Hepatocyte (in vitro differentiated cells): ENCODE results near the gene SHISA6. TPM values are rescaled to one million over a fixed set of nuclear protein-coding genes. Genes with fewer than 3 reads are reported as not detected.

ENCODE experiments used
- DNase-seq: peaks from one replicate; pipeline ENCODE4 v3.0.0-alpha.2; 2016; ENCODE audit warnings: low spot score
- H2AFZ ChIP-seq: fragments of 200-600 bp; sonication (generic); 2 replicates; pipeline ENCODE4 v1.6.0; 2016; ENCODE audit warnings: antibody characterized with exemption, mild to moderate bottlenecking
- H3K27ac ChIP-seq: fragments of 200-600 bp; sonication (generic); 2 replicates; pipeline ENCODE4 v1.5.1; 2016; ENCODE audit warnings: mild to moderate bottlenecking
- H3K27me3 ChIP-seq: fragments of 200-600 bp; sonication (generic); 2 replicates; pipeline ENCODE4 v1.6.1; 2016
- H3K36me3 ChIP-seq: fragments of 200-600 bp; sonication (generic); replicated peaks from 2 replicates; pipeline ENCODE4 v1.5.1; 2016; ENCODE audit warnings: low read depth; ENCODE audit not compliant: insufficient read depth
- H3K4me1 ChIP-seq: fragments of 200-600 bp; sonication (generic); 2 replicates; pipeline ENCODE4 v1.5.1; 2016; ENCODE audit warnings: mild to moderate bottlenecking, moderate library complexity; ENCODE audit not compliant: insufficient read depth
- H3K4me2 ChIP-seq: fragments of 200-600 bp; sonication (generic); 2 replicates; pipeline ENCODE4 v1.6.0; 2016
- H3K4me3 ChIP-seq: fragments of 200-600 bp; sonication (generic); 2 replicates; pipeline ENCODE4 v1.5.1; 2016; ENCODE audit warnings: mild to moderate bottlenecking
- H3K79me2 ChIP-seq: fragments of 200-600 bp; sonication (generic); 2 replicates; pipeline ENCODE4 v1.6.0; 2017; ENCODE audit warnings: mild to moderate bottlenecking
- H3K9me2 ChIP-seq: fragments of 200-600 bp; sonication (generic); replicated peaks from 2 replicates; pipeline ENCODE4 v1.6.0; 2017; ENCODE audit warnings: mild to moderate bottlenecking; ENCODE audit not compliant: insufficient read depth
- H3K9me3 ChIP-seq: fragments of 200-600 bp; sonication (generic); 2 replicates; pipeline ENCODE4 v1.5.1; 2016; ENCODE audit warnings: low read depth, mild to moderate bottlenecking
- H4K20me1 ChIP-seq: fragments of 200-600 bp; sonication (generic); 2 replicates; pipeline ENCODE4 v1.6.0; 2016; ENCODE audit warnings: mild to moderate bottlenecking; ENCODE audit not compliant: insufficient read depth, poor library complexity, severe bottlenecking
- CTCF ChIP-seq: fragments of 200-600 bp; sonication (generic); IDR thresholded peaks from 2 replicates; pipeline ENCODE4 v1.5.1; 2016; ENCODE audit warnings: antibody characterized with exemption, mild to moderate bottlenecking; ENCODE audit not compliant: poor library complexity
- EZH2 ChIP-seq: fragments of 200-600 bp; sonication (generic); IDR thresholded peaks from 2 replicates; pipeline ENCODE4 v1.6.1; 2016; ENCODE audit warnings: antibody characterized with exemption, mild to moderate bottlenecking, borderline replicate concordance
- EZH2phosphoT487 ChIP-seq: fragments of 200-600 bp; sonication (generic); IDR thresholded peaks from one replicate; pipeline ENCODE4 v1.6.1; 2018; ENCODE audit warnings: antibody characterized with exemption, mild to moderate bottlenecking, low read depth, moderate library complexity; ENCODE audit not compliant: unreplicated experiment, severe bottlenecking
- WGBS: methylation state at CpG from one replicate; pipeline ENCODE4 v1.1.6; 2016; ENCODE audit warnings: low lambda C conversion rate; ENCODE audit errors: missing lambda C conversion rate; 5-methylcytosine and 5-hydroxymethylcytosine counted together
- polyA plus RNA-seq: library from polyadenylated mRNA; unstranded; fragments of >200 nt; fragmentation: Nextera tagmentation; extraction: Ambion mirVana; gene quantifications from 2 replicates; pipeline ENCODE4 v1.2.1, GENCODE V29; 2016
- total RNA-seq: library from RNA; depleted of rRNA; stranded (reverse); fragments of >200 nt; gene quantifications from 2 replicates; pipeline ENCODE4 v1.2.3, GENCODE V29; 2014

Gene SHISA6
- total and polyA plus RNA-seq, 2 experiments from 2014 or later = 0.21 to 0.80 TPM

GRCh38 chr17:11221721-11222120 is 19.3 kb upstream of the SHISA6 start:
- no peaks in the 10 kb centered on the region for H4K20me1 ChIP-seq
- no peak overlapping the region for H3K27ac ChIP-seq
- H3K79me2 ChIP-seq = no peaks in the 10 kb centered on the region
- TF ChIP-seq EZH2 (no peak), EZH2phosphoT487 (no peak), CTCF (no peak)
- H3K4me3 ChIP-seq = no peak overlapping the region
- H3K36me3 ChIP-seq = no peaks in the 10 kb centered on the region
- WGBS = 32% methylated on average over 5 of the region's 5 CpGs
- H3K9me3 ChIP-seq = no peaks in the 10 kb centered on the region
- H3K9me2 ChIP-seq = no peaks in the 10 kb centered on the region
- no peak overlapping the region for H3K4me2 ChIP-seq
- no peaks in the 10 kb centered on the region for H3K4me1 ChIP-seq
- no peaks in the 10 kb centered on the region for H3K27me3 ChIP-seq
- H2AFZ ChIP-seq = no peak overlapping the region
- no peak for DNase-seq

GRCh38 chr17:11238705-11239104 is 2.3 kb upstream of the SHISA6 start:
- Histone ChIP-seq H3K27ac (no peak overlapping the region), H3K4me2 (no peak overlapping the region)
- 34% methylated on average over 4 of the region's 4 CpGs for WGBS

GRCh38 chr17:11239379-11239970 is 1.5 kb upstream of the SHISA6 start:
- H2AFZ ChIP-seq = no peak overlapping the region
- WGBS = 47% methylated on average over 16 of the region's 16 CpGs
- H3K79me2 ChIP-seq = no peaks in the 10 kb centered on the region
- no peaks in the 10 kb centered on the region for H3K9me3 ChIP-seq
- no peak for DNase-seq
- H4K20me1 ChIP-seq = no peaks in the 10 kb centered on the region
- no peak for TF ChIP-seq EZH2phosphoT487
- no peak for TF ChIP-seq CTCF
- no peak for TF ChIP-seq EZH2
- H3K4me1 ChIP-seq = no peaks in the 10 kb centered on the region
- H3K27me3 ChIP-seq = peaks cover 60% of the 10 kb centered on the region
- no peak overlapping the region for H3K27ac ChIP-seq
- H3K36me3 ChIP-seq = no peaks in the 10 kb centered on the region
- no peaks in the 10 kb centered on the region for H3K9me2 ChIP-seq
- H3K4me3 ChIP-seq = no peak overlapping the region
- peak overlapping the region; percentile 97 for H3K4me2 ChIP-seq

More at GRCh38 chr17:11238705-11239104, 2.3 kb upstream of the SHISA6 start:
- Histone ChIP-seq H3K4me3 (no peak overlapping the region), H3K36me3 (no peaks in the 10 kb centered on the region), H4K20me1 (no peaks in the 10 kb centered on the region), H3K27me3 (peaks cover 53% of the 10 kb centered on the region), H3K4me1 (no peaks in the 10 kb centered on the region), H3K79me2 (no peaks in the 10 kb centered on the region), H3K9me2 (no peaks in the 10 kb centered on the region), H2AFZ (no peak overlapping the region), H3K9me3 (no peaks in the 10 kb centered on the region)
- DNase-seq = no peak
- TF ChIP-seq EZH2 = no peak
- TF ChIP-seq CTCF = no peak
- TF ChIP-seq EZH2phosphoT487 = no peak
